Endothelial cell of umbilical vein (primary cell): ENCODE results near the gene MALT1. TPM values are rescaled to one million over a fixed set of nuclear protein-coding genes. Genes with fewer than 3 reads are reported as not detected.

Experiments used
- BruUV-seq: library from RNA; stranded (reverse); fragments of 400-500 nt; replicated peaks from 2 replicates; lab custom pipeline; 2021; lab: Mats Ljungman, UMichigan
- CTCF ChIA-PET: fragments of 300-600, 350-600 bp; sonication (Branson Sonifier 250); formaldehyde crosslinking; loops from one replicate; lab custom pipeline; 2021; ENCODE audit warnings: antibody characterized with exemption, inconsistent platforms; lab: Charles Lee
- POLR2A ChIA-PET: fragments of 300-600, 350-600 bp; sonication (Branson Sonifier 250); formaldehyde crosslinking; loops from one replicate; lab custom pipeline; 2021; ENCODE audit warnings: antibody characterized with exemption, inconsistent platforms; lab: Charles Lee
- DNase-seq: peaks from one replicate; pipeline ENCODE4 v3.0.0-alpha.2; 2011; ENCODE audit warnings: low read depth, low spot score
- FAIRE-seq: peaks from 2 replicates; lab custom pipeline; 2011; peaks lifted over from hg19 to GRCh38; lab: Jason Lieb, UNC
- H2AFZ ChIP-seq: 2 replicates; pipeline ENCODE4 v1.6.0; 2012; ENCODE audit warnings: low read depth, low read length, control low read depth, inconsistent platforms
- H3K27ac ChIP-seq: 2 replicates; pipeline ENCODE4 v1.5.1; 2011; ENCODE audit warnings: low read depth, mild to moderate bottlenecking, control low read depth, low read length, moderate library complexity; ENCODE audit not compliant: insufficient read depth
- H3K27me3 ChIP-seq, 2 experiments: 2 replicates each; pipeline versions ENCODE4 v1.6.0 to v1.6.1; 2011; ENCODE audit warnings: low read length in 2 of 2, mixed read lengths in 1 of 2; ENCODE audit not compliant: control insufficient read depth in 2 of 2, insufficient read depth in 2 of 2
- H3K36me3 ChIP-seq, 2 experiments: 2 replicates in 1 of 2; 3 replicates in 1 of 2; pipeline ENCODE4 v1.5.1; 2011; ENCODE audit warnings: low read length in 2 of 2, mild to moderate bottlenecking in 1 of 2, moderate library complexity in 1 of 2; ENCODE audit not compliant: control insufficient read depth in 2 of 2, insufficient read depth in 2 of 2; ENCODE audit errors: extremely low read depth in 1 of 2
- H3K4me1 ChIP-seq: 3 replicates; pipeline ENCODE4 v1.5.1; 2011; ENCODE audit warnings: mild to moderate bottlenecking, low read length; ENCODE audit not compliant: control insufficient read depth, insufficient read depth; ENCODE audit errors: extremely low read depth
- H3K4me2 ChIP-seq: 2 replicates; pipeline ENCODE4 v1.6.1; 2011; ENCODE audit warnings: low read length, control low read depth, mixed read lengths; ENCODE audit not compliant: insufficient read depth
- H3K4me3 ChIP-seq, 3 experiments: fragments of 200-600 bp in 1 of 3; sonication (generic), shearing (Covaris generic) in 1 of 3; replicated peaks in 1 of 3; 2 replicates each; pipeline ENCODE4 v1.5.1; 2011 to 2016; ENCODE audit warnings: control low read depth in 3 of 3, low read length in 3 of 3, mild to moderate bottlenecking in 2 of 3, inconsistent platforms in 1 of 3, low read depth in 1 of 3, moderate library complexity in 1 of 3; ENCODE audit not compliant: insufficient read depth in 1 of 3
- H3K79me2 ChIP-seq: 2 replicates; pipeline ENCODE4 v1.6.0; 2012; ENCODE audit warnings: low read length, inconsistent platforms; ENCODE audit not compliant: control insufficient read depth, insufficient read depth
- H3K9ac ChIP-seq: replicated peaks from 2 replicates; pipeline ENCODE3; 2011; ENCODE audit warnings: low read length, control low read depth; ENCODE audit not compliant: insufficient read depth; ENCODE audit errors: extremely low read depth
- H3K9me1 ChIP-seq: replicated peaks from 3 replicates; pipeline ENCODE4 v1.6.0; 2011; ENCODE audit warnings: mild to moderate bottlenecking, low read length; ENCODE audit not compliant: control insufficient read depth, insufficient read depth; ENCODE audit errors: extremely low read depth
- H3K9me3 ChIP-seq: replicated peaks from 2 replicates; pipeline ENCODE4 v1.5.1; 2012; ENCODE audit warnings: low read length, inconsistent platforms; ENCODE audit not compliant: control insufficient read depth, insufficient read depth
- H4K20me1 ChIP-seq: replicated peaks from 2 replicates; pipeline ENCODE3; 2011; ENCODE audit warnings: mild to moderate bottlenecking, low read length; ENCODE audit not compliant: control insufficient read depth, insufficient read depth; ENCODE audit errors: extremely low read depth
- CTCF ChIP-seq, 2 donors: IDR thresholded peaks; 1 replicate in 1 of 2; 2 replicates in 1 of 2; pipeline ENCODE4 v1.5.1; 2011; ENCODE audit warnings: low read length in 2 of 2, mild to moderate bottlenecking in 2 of 2, moderate library complexity in 2 of 2, control low read depth in 1 of 2, inconsistent platforms in 1 of 2, low read depth in 1 of 2; ENCODE audit not compliant: insufficient read depth in 1 of 2; ENCODE audit errors: extremely low read depth in 1 of 2
- EZH2 ChIP-seq: IDR thresholded peaks from 2 replicates; pipeline ENCODE4 v1.6.1; 2012; ENCODE audit warnings: borderline replicate concordance, low read depth, mild to moderate bottlenecking, moderate library complexity, low read length, inconsistent platforms; ENCODE audit not compliant: severe bottlenecking
- FOS ChIP-seq: IDR thresholded peaks from 2 replicates; pipeline ENCODE4 v1.6.1; 2011; ENCODE audit warnings: mild to moderate bottlenecking, low read length, moderate library complexity, borderline replicate concordance; ENCODE audit not compliant: insufficient read depth
- GATA2 ChIP-seq: IDR thresholded peaks from 2 replicates; pipeline ENCODE4 v1.7.0; 2011; ENCODE audit warnings: low read depth, mild to moderate bottlenecking, moderate library complexity, mixed read lengths, low read length; ENCODE audit not compliant: insufficient read length, insufficient read depth
- JUN ChIP-seq: IDR thresholded peaks from 2 replicates; pipeline ENCODE4 v1.6.1; 2011; ENCODE audit warnings: borderline replicate concordance, low read depth; ENCODE audit not compliant: insufficient read length, insufficient read depth
- MYC ChIP-seq: IDR thresholded peaks from one replicate; pipeline ENCODE4 v1.6.1; 2011; ENCODE audit warnings: mild to moderate bottlenecking, low read depth, low read length
- POLR2A ChIP-seq: IDR thresholded peaks from 2 replicates; pipeline ENCODE4 v1.6.1; 2012; ENCODE audit warnings: low read depth, mild to moderate bottlenecking, control low read depth, low read length
- POLR2AphosphoS5 ChIP-seq: IDR thresholded peaks from 2 replicates; pipeline ENCODE4 v1.6.1; 2012; ENCODE audit warnings: low read depth, mild to moderate bottlenecking, control low read depth, low read length, moderate library complexity; ENCODE audit not compliant: insufficient read depth
- dilution Hi-C: fragments of 300-500 bp; cut with MboI; formaldehyde crosslinking; loops from one replicate; pipeline ENCODE4 v1.15.0; 2019; ENCODE audit warnings: low sequenced_read_pairs; ENCODE audit not compliant: extremely low pct_ligation_motif_present
- intact Hi-C: fragments of 100-400 bp; cut with micrococcal nuclease; formaldehyde crosslinking; loops from one replicate; pipeline ENCODE4 v1.10.0; 2022
- polyA plus RNA-seq, 4 experiments: library from polyadenylated mRNA; depleted of rRNA in 3 of 4; stranded (reverse) in 3 of 4; unstranded in 1 of 4; fragments of >200 nt; gene quantifications; 2 replicates each; pipeline versions ENCODE4 v1.2.1 to v1.2.3, GENCODE V29; 2011 to 2012; ENCODE audit warnings: missing spikeins in 1 of 4
- total RNA-seq: library from RNA; stranded (reverse); gene quantifications from 2 replicates; pipeline ENCODE4 v1.2.3, GENCODE V29; 2021
- TF ChIP-seq, protein P1 (sequence below): IDR thresholded peaks from 2 replicates; pipeline ENCODE4 v1.6.1; 2011; ENCODE audit not compliant: insufficient read depth, insufficient read length

MALT1 gene
- total and polyA plus RNA-seq, 2 donors (not counting 3 experiments of a cell fraction or from before 2014, with no cell fraction given): 2.8 to 5.1 TPM

DNA sequence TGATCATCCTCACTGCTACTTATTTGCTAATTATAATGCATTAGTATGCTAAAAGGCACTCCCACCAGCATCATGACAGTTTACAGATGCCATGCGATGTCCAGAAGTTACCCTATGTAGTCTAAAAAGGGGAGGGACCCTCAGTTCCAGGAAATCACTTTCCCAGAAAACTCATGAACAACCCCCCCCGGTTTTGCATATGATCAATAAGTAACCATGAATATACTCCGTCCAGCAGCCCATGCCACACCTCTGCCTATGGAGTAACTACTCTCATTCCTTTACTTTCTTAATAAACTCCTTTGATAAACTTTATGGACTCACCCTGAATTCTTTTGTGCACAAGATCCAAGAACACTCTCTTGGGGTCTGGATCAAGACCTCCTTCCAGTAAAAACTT lies 86.8 kb downstream of the MALT1 start:
- intact Hi-C loops: no loop called here
- BruUV-seq: no TSS peak
- CTCF ChIA-PET: interaction anchor here (1.3 to 2.4 kb wide), 2 partner anchors 11 to 228 kb away, joined by 3 to 8 read pairs; no protein-coding TSS in a partner anchor

More for the DNA sequence above, 86.8 kb downstream of the MALT1 start:
- Histone ChIP-seq H3K27ac (no peak overlapping the region), H3K36me3 (no peaks in the 10 kb centered on the region), H3K9ac (no peak overlapping the region), H3K79me2 (no peaks in the 10 kb centered on the region), H3K4me2 (no peak overlapping the region), H4K20me1 (no peaks in the 10 kb centered on the region), H3K27me3 (no peaks in the 10 kb centered on the region), H2AFZ (no peak overlapping the region), H3K9me1 (no peaks in the 10 kb centered on the region), H3K4me3 (no peak overlapping the region), H3K4me1 (no peaks in the 10 kb centered on the region), H3K9me3 (no peaks in the 10 kb centered on the region)
- no peak for DNase-seq
- POLR2A ChIA-PET: no interaction called here
- no peak for FAIRE-seq
- TF ChIP-seq GATA2: no peak
- no peak for TF ChIP-seq POLR2AphosphoS5
- TF ChIP-seq CTCF (IDR thresholded peaks at IDR 0.05; ENCODE audit: extremely low read depth in 1 of 2, insufficient read depth in 1 of 2, low read depth in 1 of 2, low read length in 2 of 2): no peak
- no peak for TF ChIP-seq POLR2A
- no peak for TF ChIP-seq EZH2
- TF ChIP-seq JUN: no peak
- no peak for TF ChIP-seq FOS
- no peak for TF ChIP-seq MYC
- TF ChIP-seq, protein P1, sequence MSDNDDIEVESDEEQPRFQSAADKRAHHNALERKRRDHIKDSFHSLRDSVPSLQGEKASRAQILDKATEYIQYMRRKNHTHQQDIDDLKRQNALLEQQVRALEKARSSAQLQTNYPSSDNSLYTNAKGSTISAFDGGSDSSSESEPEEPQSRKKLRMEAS: no peak
- dilution Hi-C loops: loop anchor here (25.0 kb wide), 1 partner anchor 221 kb away; no protein-coding TSS in a partner anchor
